HTR-8/SVneo (cell line): ENCODE measurements around the gene TK2.
"Not testable (repeated sequence)": the region's sequence is repeated elsewhere in the genome, so short reads cannot be mapped to it uniquely, and the experiment has no call there.

Experiments
- DNase-seq: peaks from one replicate; pipeline ENCODE4 v3.0.0; 2011; ENCODE audit warnings: low spot score, mixed read lengths; ENCODE audit not compliant: insufficient read length
- FAIRE-seq: peaks from 2 replicates; lab custom pipeline; 2011; peaks lifted over from hg19 to GRCh38; lab: Jason Lieb, UNC

The TK2 gene

DNA sequence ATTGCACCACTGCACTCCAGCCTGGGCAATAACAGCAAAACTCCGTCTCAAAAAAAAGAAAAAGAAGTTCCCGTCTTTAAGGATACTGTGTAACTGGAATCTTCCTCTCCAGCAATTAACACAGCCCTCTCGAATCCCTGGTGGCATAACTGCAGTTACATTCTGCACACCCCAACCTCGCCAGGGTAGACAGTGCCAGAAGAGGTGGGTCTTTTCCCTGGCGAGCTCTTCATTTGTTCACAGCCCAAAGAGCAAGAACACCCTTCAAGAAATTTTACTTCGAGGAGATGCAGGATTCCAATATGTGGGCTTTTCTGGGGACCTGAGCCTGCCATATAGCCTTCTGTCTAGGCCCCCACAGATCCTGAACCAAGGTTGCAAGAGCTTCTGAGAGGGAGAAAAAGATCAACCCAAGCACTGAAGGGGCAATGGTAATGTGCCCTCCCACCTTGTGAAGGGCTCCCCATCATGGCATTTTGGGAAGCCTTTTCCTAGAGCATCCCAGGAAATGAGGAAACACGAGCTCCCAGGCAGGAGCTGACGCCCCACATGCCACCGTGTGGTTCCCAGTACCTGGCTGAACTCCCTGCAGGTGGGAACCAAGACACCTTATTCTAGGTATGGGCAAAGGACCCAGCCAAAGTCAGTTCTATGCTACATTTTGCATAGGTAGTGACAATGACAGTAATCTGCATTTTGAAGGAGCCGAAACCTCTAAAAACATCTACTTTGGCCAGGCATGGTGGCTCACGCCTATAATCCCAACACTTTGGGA is 26.9 kb downstream of the TK2 start:
- DNase-seq = no peak
- no peak for FAIRE-seq

- no peak for DNase-seq
- no peak for FAIRE-seq
Observed at GRCh38 chr16:66521951-66522771, 27.8 kb downstream of the TK2 start.

GRCh38 chr16:66521252-66521713 is 28.6 kb downstream of the TK2 start:
- DNase-seq (no peak), FAIRE-seq (no peak)

DNA sequence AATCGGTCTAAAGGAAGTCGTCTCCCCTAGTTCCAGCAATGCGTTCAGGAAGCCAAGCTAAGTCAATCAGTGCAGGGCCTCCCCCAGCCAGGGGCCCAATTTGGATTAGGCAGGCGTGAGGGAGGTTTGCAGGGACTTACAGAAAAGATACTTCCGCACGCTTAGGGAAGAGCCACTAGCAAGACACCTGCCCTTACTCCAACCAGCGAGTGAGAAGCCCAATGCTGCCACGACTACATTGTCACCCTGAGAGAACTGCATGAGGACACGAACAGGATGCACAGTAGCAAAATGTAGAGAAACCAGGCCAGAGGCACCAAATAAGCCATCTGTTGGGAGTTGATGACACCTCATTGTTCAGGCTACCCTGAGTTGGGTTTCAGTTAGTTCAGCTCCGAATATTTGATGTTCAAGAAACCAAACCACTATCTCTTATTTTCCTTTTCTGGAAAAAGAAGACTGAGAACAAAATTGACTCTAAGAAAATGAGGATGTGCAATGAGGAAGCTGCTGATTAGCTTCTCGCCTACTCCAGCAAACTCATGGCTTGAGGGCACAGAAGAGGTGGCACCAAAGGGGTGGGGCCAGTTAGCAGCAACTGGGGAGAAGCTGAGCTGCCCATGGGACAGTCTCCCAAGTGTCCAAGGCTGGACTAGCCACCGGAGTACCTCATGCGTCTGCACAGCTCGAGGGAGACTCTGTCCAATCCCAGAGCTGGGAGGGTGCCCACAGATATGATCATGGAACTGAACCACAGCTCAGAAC is 29.3 kb downstream of the TK2 start:
- DNase-seq (no peak), FAIRE-seq (no peak)

DNA sequence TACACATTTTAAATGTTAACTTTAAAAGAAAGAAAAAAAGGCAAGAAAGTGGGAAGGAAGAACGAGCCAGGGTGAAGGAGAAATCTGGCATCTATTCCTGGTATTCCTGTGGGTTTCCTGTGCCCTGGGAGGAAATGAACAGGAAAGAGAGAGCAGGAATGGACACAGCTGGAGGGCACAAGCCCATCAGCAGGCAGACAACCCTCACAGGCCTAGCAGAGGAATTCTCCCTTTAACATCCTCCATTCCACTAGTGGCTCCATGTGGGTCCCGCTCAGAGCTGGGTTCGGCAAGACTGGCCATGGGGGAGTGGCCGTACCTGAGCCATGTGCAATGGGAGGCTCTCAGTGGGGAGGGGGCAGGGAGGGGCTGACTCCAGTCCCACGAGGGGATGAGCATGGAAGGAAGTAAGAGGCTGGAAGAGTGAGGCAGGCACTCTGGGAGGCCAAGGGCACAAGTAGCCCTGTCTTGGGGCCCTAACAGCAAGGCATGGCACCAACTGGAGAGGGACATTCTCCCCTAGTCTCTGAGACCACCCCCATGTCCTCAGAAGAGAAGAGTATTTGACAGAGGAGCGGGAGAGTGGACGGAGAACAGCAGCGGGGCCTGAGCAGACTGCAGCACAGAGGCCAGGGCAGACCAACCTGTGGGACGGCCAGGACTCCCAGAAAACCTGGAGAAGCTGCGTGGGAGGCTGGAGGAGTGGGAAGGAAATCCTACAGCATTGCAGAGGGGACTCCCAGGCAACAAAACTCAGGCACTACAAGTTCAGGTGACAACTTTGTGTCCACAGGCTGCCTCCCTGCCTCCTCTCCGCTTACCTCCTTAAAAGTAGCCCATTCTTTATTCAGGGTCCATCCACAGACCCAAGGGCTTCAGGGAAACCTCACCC is 30.2 kb downstream of the TK2 start:
- DNase-seq = no peak
- no peak for FAIRE-seq

DNA sequence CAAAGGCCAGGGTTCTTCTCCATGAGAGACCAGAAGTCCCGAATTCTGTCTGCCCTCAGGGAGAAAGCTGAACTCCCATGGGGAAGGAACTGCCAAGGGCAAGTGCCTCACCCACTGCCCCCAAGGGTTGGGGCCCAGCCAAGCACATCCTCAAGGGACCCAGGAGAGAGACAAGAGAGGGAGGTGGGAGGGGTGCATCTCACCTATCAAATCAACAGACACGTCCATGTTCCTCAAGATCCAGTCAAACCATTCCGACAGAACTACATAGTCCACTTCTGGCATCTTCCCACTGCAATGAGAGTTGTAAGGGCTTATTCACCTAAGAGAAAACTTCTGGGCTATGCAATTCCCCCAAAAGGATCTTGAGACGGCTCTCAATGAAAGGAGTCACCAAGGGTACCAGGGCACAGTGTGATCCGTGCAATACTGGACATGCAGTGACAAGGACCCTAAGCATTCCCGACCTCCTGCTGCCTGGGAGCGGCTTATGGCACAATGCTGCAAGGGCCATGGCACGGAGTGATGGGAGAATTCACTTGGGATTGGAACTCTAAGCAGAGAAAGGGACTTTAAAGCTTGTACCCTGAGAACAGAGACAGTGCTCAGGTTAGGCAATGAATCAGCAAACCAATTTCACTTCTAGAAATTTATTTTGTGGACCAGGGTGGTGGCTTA is 32.2 kb downstream of the TK2 start:
- no peak for FAIRE-seq
- no peak for DNase-seq

GRCh38 chr16:66516808-66517585 is 32.9 kb downstream of the TK2 start:
- DNase-seq (peak; percentile 99), FAIRE-seq (peak; percentile 97)

DNA sequence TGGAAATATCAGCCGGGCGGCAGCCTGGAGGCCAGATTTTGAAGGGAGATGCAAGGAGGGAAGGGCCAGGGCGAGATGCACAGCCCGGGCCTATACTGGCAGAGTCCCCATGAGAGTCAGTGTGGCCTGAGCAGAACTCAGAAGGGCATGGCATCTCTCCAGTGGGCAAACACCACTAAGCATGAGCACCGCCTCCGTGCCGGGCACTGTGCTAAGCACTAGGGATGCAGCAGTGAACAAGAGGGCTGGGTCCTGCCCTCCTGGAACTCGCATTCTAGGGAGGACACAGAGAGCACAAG is 33.5 kb downstream of the TK2 start:
- FAIRE-seq (no peak), DNase-seq (no peak)

DNA sequence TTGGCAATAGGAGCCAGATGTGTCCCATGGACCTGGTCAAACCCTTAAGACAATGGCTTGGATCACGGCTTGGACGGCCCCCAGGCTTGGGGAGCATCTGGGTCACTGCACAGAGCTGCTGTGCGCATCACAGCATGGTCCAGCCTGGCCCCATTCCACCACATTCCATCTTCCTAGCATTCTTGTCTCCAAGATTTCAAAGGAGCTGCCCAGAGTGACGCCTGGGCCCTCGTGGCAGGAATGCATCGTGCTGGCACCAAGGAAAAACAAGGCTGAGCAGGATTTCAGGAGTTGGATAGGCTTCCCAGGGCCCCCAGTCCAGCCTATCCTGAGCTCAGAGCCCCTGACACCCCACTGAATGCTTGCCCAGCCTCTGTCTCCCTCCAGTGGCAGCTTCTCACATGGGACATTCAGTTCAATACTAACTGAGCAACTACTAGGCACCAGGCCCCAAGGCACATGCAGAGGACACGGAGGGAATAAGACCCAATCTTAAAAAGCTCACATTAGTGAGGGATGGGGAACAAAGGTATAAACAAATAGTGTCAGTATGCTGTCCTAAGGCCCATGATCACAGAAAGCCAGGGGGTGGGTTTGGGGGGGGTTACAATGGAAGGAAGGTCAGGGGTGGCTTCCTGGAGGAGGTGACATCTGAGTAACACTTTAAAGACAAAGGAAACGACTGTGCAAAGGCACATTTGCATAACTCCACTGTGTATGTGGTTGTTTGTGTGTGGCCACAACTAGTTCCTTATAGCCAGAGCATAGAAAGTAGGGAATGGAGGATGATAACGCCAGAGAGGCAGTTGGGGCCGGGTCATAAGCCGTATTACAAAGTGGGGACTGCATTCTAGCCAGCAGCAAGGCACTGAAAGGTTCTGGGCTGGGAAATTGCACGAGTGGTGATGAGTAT is 34.1 kb downstream of the TK2 start:
- DNase-seq = no peak
- no peak for FAIRE-seq

- FAIRE-seq, DNase-seq: not testable (repeated sequence)
Observed at GRCh38 chr16:66514980-66515595, 34.8 kb downstream of the TK2 start.

DNA sequence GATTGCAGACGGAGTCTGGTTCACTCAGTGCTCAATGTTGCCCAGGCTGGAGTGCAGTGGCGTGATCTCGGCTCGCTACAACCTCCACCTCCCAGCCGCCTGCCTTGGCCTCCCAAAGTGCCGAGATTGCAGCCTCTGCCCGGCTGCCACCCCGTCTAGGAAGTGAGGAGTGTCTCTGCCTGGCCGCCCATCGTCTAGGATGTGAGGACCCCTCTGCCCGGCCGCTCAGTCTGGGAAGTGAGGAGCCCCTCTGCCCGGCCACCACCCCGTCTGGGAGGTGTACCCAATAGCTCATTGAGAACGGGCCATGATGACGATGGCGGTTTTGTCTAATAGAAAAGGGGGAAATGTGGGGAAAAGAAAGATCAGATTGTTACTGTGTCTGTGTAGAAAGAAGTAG is 35.5 kb downstream of the TK2 start:
- DNase-seq, FAIRE-seq: not testable (repeated sequence)

DNA sequence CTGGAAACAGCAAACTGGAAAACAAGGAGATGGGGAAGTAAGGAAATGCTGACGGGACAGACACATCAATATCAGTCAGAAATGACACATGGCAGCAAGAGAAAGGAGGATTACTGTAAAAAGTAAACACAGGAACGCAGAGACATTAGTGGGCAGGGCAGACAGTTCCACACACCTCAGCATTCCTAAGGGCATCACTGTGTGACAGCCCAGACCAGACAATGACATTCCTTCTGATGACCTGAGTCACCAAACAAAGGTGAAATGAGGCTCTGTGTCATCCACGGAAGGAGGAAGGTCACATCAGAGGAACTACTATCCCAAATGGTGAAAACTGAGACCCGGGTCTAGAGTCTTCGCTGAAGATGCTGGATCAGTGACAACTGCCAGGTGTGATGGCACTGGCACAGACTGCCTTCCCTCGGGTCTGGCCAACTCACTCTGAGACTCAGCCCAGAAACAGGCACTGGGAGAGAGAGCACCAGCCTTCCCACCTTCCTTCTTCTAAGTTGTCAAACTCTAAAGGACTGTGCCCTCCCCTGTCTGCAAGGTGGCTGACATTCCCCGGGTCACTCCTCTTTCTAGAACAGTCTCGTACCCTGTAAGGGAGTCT is 36.7 kb downstream of the TK2 start:
- DNase-seq = no peak
- no peak for FAIRE-seq

GRCh38 chr16:66512272-66513110 is 37.4 kb downstream of the TK2 start:
- FAIRE-seq (no peak), DNase-seq (no peak)

DNA sequence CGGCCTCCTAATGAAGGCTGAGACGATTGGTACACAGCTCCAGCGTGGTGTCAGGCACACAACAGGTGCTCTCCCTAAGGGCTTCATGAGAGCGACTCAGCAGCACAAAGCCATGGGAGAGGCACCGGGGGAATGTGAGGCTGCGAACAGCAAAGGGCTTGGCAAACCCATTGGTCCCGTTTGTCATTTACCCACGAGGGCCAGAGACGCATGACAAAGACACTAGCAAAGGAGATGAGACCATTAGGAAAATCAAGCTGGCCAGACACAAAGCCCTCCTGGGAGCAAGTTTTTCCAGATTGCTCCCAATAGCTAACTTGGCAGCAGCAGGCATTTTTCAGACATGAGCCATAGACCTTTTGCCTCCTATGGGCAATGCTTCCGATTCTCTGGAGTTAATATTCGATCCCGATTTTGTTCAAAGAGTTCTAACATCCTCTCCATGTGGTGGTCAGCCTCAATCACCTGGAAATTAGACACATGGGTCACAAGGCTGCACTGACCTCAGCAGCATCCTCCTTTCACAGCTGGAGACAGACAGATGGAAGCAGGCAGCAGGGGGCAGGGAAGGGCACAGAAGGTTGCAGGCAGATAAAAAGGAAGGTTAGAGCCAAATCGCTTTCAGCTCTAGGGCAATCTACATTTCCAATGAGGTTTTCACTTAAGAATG is 38.2 kb downstream of the TK2 start:
- FAIRE-seq = peak; percentile 26
- DNase-seq = peak; percentile 56
